Choroid plexus epithelial cell (primary cell): ENCODE results near the gene KRTAP1-5.

Experiments used
- DNase-seq: peaks from one replicate; pipeline ENCODE4 v3.0.0-alpha.2; 2010; ENCODE audit warnings: low read depth
- H3K4me3 ChIP-seq: 2 replicates; pipeline ENCODE4 v1.5.1; 2011; ENCODE audit warnings: low read depth, mild to moderate bottlenecking, control low read depth, low read length, moderate library complexity
- TF ChIP-seq, protein P1 (sequence below): conservative IDR thresholded peaks from 2 replicates; pipeline ENCODE4 v1.5.1; 2011; ENCODE audit warnings: low read depth, mild to moderate bottlenecking, control low read depth, inconsistent platforms, low read length, moderate library complexity

Gene KRTAP1-5

DNA sequence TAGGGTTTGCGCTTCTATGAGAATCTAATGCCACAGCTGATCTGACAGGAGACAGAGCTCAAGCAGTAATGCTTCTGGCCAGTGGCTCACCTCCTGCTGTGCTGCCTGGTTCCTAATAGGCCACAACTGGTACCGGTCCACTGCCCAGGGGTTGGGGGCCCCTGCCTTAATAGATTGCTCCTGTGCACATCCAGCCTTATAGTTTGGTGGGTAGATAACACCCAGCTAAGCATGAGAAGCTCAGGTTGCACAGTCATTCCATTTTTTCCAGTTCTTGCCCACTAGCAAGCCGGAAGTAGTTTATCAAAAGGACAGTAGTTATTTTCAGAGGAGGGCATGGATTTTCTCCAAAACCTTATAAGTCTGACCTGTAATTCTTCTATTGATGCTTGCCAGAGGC lies 7.6 kb downstream of the KRTAP1-5 start:
- H3K4me3 ChIP-seq: no peak overlapping the region
- TF ChIP-seq, protein P1, sequence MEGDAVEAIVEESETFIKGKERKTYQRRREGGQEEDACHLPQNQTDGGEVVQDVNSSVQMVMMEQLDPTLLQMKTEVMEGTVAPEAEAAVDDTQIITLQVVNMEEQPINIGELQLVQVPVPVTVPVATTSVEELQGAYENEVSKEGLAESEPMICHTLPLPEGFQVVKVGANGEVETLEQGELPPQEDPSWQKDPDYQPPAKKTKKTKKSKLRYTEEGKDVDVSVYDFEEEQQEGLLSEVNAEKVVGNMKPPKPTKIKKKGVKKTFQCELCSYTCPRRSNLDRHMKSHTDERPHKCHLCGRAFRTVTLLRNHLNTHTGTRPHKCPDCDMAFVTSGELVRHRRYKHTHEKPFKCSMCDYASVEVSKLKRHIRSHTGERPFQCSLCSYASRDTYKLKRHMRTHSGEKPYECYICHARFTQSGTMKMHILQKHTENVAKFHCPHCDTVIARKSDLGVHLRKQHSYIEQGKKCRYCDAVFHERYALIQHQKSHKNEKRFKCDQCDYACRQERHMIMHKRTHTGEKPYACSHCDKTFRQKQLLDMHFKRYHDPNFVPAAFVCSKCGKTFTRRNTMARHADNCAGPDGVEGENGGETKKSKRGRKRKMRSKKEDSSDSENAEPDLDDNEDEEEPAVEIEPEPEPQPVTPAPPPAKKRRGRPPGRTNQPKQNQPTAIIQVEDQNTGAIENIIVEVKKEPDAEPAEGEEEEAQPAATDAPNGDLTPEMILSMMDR: no peak

DNA sequence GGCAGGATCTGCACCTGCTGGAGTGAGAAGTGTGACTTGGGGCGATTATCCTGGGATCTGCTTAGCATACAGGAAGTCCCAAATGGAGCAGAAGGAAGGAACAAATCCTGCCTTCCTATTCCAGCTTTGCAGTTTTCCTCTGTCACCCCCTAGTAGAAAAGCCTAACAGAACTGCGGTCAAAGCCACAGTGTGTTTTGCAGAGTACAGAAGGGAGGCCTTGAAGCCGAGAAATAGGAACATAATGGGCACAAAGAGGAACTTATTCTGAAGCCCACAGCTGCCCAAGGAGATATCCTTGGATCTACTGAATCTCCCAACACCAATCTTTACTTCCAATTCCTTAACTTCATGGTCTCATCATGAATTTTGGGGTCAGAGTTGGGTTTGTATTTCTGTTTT lies 8.5 kb downstream of the KRTAP1-5 start:
- no peak overlapping the region for H3K4me3 ChIP-seq
- no peak for DNase-seq
- TF ChIP-seq, protein P1: no peak

More for the DNA sequence above, 7.6 kb downstream of the KRTAP1-5 start:
- DNase-seq: no peak

DNA sequence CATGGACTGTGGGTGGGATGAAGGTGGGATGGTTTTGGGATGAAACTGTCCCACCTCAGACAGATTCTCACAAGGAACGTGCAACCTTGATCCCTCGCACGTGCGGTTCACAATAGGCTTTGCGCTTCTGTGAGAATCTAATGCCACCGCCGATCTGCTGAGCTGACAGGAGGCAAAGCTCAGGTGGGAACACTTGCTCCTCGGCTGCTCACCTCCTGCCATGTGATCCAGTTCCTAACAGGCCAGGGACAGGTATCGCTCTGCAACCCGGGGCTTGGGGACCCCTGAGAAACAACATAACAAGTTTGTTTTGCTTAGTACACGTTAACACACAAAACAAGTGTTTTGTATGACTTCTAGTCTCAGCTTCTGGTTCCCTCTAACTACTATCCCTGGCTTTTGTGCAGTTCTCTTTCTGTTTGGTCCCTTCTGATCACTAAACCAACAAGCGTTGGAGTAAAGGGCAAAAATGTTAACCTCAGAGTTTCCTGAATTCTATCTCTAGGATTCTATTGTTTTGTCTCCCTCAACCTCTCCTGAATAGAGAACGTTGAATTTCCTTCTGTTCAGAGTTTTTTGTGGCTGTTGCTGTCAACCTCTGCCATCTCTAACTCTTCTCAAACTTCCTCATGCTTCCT lies 10.3 kb downstream of the KRTAP1-5 start:
- DNase-seq: no peak
- no peak overlapping the region for H3K4me3 ChIP-seq
- TF ChIP-seq, protein P1: no peak

DNA sequence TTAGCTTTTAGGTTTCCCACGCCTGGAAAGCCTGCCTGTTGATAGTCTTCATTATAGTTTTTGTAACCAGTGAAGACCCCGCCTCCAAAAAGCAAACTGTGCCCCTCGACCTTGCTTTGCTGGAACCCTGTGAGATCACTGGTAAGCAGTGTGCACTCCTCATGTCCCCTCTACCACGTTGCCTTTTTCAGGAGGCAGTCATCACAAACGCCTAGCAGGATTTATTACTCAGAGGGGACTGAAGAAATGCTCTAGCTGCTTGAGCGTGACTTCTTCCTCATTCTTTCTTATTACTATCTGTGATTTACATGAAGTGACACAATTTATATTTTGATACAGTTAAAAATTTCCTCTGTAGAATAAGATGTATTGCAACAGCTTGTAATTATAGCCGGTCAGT lies 11.6 kb downstream of the KRTAP1-5 start:
- DNase-seq: no peak
- TF ChIP-seq, protein P1: no peak
- no peak overlapping the region for H3K4me3 ChIP-seq

DNA sequence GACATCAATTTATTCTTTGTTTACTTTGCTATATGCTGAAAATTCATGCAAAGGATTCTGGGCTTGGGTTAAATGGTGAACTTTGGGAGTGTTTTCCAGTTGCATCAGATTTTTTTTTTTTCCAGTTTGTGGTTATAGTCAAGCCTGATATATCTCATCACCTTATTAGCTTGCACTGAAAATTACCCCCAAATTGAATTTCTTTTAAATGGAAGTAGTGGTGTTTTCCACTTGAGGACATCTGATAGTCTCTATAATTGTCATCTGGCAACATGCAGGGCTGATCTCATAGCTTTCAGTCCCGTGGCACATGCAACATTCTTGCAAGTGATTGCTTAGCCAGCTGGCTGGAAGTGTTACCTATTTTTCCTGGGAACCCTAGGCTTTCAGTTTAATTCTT lies 13.4 kb downstream of the KRTAP1-5 start:
- DNase-seq: peak; percentile 43
- TF ChIP-seq, protein P1: no peak
- no peak overlapping the region for H3K4me3 ChIP-seq

DNA sequence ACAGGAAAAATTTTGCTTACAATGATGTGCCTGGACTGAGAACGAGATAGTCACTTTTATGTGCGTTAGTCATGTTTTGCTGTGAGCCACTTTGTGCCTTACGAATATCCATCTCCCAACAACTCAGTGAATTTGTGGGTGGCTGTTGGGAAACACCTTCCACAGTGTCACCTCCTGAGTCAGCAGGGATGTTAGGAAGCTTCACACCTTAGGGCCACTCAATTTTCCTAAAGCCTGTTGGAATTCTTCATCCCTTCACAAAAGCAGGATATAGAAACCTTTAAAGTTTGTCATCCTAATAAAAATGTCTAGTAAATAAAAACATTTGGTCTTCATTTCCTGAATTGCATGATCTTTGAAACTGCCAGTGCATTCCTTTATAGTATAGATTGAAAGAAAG lies 13.8 kb downstream of the KRTAP1-5 start:
- DNase-seq: no peak
- TF ChIP-seq, protein P1: no peak

More for the DNA sequence above, 13.8 kb downstream of the KRTAP1-5 start:
- H3K4me3 ChIP-seq: no peak overlapping the region
